Testis (tissue), 3 donors: ENCODE data around the gene SOX8. TPM values are rescaled to one million over a fixed set of nuclear protein-coding genes. Genes with fewer than 3 reads are reported as not detected.
"Not testable (repeated sequence)": the region's sequence is repeated elsewhere in the genome, so short reads cannot be mapped to it uniquely, and the experiment has no call there.

Source experiments
- DNase-seq: peaks from one replicate; pipeline ENCODE4 v3.0.0-alpha.2; 2019
- H3K27ac ChIP-seq, 2 donors: fragments of 200-600 bp; sonication (generic); one replicate each; pipeline ENCODE4 v1.5.1; 2019
- H3K27me3 ChIP-seq: fragments of 200-600 bp; sonication (generic); one replicate; pipeline ENCODE4 v1.5.1; 2019
- H3K36me3 ChIP-seq: fragments of 200-600 bp; sonication (generic); one replicate; pipeline ENCODE4 v1.5.1; 2017; ENCODE audit warnings: low read depth; ENCODE audit errors: missing control alignments
- H3K4me1 ChIP-seq: fragments of 200-600 bp; sonication (generic); one replicate; pipeline ENCODE4 v1.5.1; 2019
- H3K4me3 ChIP-seq, 2 donors: fragments of 200-600 bp; sonication (generic); one replicate each; pipeline ENCODE4 v1.5.1; 2017 to 2019
- H3K9me3 ChIP-seq: fragments of 200-600 bp; sonication (generic); one replicate; pipeline ENCODE4 v1.5.1; 2017
- POLR2A ChIP-seq: fragments of 450-650 bp; IDR thresholded peaks from one replicate; pipeline ENCODE4 v1.6.1; 2017; ENCODE audit warnings: antibody characterized with exemption, mild to moderate bottlenecking, moderate library complexity
- WGBS, 2 donors: methylation state at CpG; one replicate each; pipeline ENCODE4 v1.1.5; 2018; 5-methylcytosine and 5-hydroxymethylcytosine counted together
- intact Hi-C: fragments of 100-400 bp; cut with DNase I; formaldehyde crosslinking; loops from one replicate; pipeline ENCODE4 v1.15.1; 2023; ENCODE audit warnings: low total_unique reads
- polyA plus RNA-seq: library from polyadenylated mRNA; stranded (reverse); fragments of 350-450 nt; fragmentation: Illumina TruSeq; extraction: RNeasy Lipid Tissue Mini Kit (QIAGEN cat#74804); gene quantifications from one replicate; pipeline ENCODE4 v1.2.3, GENCODE V29; 2014; ENCODE audit warnings: low read depth, low replicate concordance; ENCODE audit not compliant: insufficient read depth
- total RNA-seq, 2 donors: library from RNA; depleted of rRNA; stranded (reverse); fragments of >200 nt; gene quantifications; one replicate each; pipeline ENCODE4 v1.2.3, GENCODE V29; 2016
- TF ChIP-seq, protein P1 (sequence below), 3 experiments: fragments of 450-650 bp in 2 of 3; fragments of 200-600 bp in 1 of 3; sonication (generic) in 1 of 3; IDR thresholded peaks; one replicate each; pipeline ENCODE4 v1.5.1; 2016 to 2019; ENCODE audit warnings: antibody characterized with exemption in 3 of 3, mild to moderate bottlenecking in 2 of 3, moderate library complexity in 1 of 3

Gene SOX8
- total and polyA plus RNA-seq, 3 donors from 2014 or later, result 4.3 to 19.6 (median 11.2) TPM

DNA sequence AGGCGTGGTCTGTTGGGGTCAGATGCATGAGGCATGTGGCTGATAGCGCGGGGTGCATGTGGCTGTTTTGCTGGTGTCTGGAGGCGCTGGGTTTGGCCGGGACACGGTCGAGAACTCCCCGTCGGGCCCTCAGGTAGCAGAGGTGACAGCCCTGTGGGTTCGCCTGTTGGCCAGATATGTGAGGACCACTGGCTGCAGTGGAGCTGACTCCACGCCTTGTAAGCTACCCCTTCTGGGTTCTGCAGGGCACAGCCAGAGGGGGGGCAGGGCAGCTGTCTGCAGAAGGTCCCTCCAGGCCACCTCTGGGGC lies 38.5 kb downstream of the SOX8 start:
- 66 to 83% methylated on average over 11 of the region's 11 CpGs for WGBS, 2 donors
- TF ChIP-seq POLR2A, result no peak
- TF ChIP-seq, protein P1, sequence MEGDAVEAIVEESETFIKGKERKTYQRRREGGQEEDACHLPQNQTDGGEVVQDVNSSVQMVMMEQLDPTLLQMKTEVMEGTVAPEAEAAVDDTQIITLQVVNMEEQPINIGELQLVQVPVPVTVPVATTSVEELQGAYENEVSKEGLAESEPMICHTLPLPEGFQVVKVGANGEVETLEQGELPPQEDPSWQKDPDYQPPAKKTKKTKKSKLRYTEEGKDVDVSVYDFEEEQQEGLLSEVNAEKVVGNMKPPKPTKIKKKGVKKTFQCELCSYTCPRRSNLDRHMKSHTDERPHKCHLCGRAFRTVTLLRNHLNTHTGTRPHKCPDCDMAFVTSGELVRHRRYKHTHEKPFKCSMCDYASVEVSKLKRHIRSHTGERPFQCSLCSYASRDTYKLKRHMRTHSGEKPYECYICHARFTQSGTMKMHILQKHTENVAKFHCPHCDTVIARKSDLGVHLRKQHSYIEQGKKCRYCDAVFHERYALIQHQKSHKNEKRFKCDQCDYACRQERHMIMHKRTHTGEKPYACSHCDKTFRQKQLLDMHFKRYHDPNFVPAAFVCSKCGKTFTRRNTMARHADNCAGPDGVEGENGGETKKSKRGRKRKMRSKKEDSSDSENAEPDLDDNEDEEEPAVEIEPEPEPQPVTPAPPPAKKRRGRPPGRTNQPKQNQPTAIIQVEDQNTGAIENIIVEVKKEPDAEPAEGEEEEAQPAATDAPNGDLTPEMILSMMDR (IDR thresholded peaks at IDR 0.05), result no peak
- no peak overlapping the region for H3K27ac ChIP-seq

DNA sequence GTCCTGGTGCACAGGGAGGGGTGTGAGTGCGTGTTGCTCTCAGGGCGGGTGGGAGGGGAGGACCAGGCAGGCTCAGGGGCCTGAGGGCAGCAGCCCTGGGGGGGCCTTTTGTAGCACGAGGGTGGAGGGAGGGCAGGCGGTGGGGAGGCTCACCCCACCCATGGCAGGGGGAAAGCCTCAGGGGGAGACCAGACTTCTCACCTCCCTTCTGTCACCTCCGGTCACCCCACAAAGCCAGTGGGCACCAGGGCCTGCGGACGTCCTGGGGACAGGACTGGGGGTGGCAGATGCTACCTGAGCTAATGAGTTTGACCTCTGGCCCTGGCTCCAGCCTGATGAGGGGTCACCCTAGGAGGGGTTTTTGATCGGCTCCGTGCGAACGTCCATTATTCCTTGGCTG lies 39.0 kb downstream of the SOX8 start:
- no peaks in the 10 kb centered on the region for H3K27me3 ChIP-seq
- intact Hi-C loops, result no loop called here
- no peaks in the 10 kb centered on the region for H3K4me1 ChIP-seq
- TF ChIP-seq, protein P1 (IDR thresholded peaks at IDR 0.05), result no peak
- TF ChIP-seq POLR2A, result no peak
- no peak overlapping the region for H3K27ac ChIP-seq
- 80 to 97% methylated on average over 5 to 11 of the region's 11 CpGs for WGBS, 2 donors
- DNase-seq, result no peak
- no peak overlapping the region for H3K4me3 ChIP-seq
- H3K36me3 ChIP-seq, result no peaks in the 10 kb centered on the region
- H3K9me3 ChIP-seq, result no peaks in the 10 kb centered on the region

More for the DNA sequence above, 38.5 kb downstream of the SOX8 start:
- Histone ChIP-seq H3K4me3 (no peak overlapping the region), H3K4me1 (no peaks in the 10 kb centered on the region), H3K27me3 (no peaks in the 10 kb centered on the region), H3K9me3 (no peaks in the 10 kb centered on the region), H3K36me3 (no peaks in the 10 kb centered on the region)
- DNase-seq, result no peak
- intact Hi-C loops, result no loop called here

DNA sequence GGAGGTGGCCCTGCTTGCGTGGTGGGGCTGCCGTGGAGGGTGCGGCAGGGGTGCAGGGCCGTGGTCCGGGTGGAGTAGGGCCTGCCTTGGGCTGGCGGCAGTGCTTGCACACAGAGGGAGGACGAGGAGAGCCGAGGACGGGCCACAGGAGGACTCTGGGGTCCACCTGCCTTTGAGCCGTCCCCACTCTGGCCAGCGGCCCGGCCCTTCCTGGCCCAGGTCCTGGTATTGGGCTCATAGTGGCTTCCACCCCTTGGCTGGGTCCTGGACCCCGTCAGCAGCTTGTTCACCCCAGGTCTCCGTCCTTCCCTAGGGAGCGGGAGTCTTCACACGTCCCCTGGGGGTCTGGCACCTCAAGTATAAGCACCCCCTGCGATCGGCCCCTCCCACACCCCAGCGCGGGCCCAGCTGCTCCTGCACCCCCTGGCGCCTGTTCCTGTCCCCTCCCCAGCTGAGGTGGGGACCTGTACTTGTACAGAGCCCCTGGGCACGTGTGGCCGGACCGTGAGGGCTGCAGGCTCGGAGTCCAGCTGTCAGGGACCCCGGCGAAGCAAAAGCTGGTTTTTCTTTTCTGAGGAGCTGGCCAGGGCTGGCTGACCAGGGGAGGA lies 40.1 kb downstream of the SOX8 start:
- no peaks in the 10 kb centered on the region for H3K36me3 ChIP-seq
- TF ChIP-seq POLR2A, result no peak
- TF ChIP-seq, protein P1 (IDR thresholded peaks at IDR 0.05), result no peak
- H3K9me3 ChIP-seq, result no peaks in the 10 kb centered on the region
- DNase-seq, result no peak
- H3K27me3 ChIP-seq, result no peaks in the 10 kb centered on the region
- 65 to 70% methylated on average over 16 to 27 of the region's 27 CpGs for WGBS, 2 donors
- intact Hi-C loops, result no loop called here
- no peak overlapping the region for H3K4me3 ChIP-seq
- H3K4me1 ChIP-seq, result no peaks in the 10 kb centered on the region
- no peak overlapping the region for H3K27ac ChIP-seq

DNA sequence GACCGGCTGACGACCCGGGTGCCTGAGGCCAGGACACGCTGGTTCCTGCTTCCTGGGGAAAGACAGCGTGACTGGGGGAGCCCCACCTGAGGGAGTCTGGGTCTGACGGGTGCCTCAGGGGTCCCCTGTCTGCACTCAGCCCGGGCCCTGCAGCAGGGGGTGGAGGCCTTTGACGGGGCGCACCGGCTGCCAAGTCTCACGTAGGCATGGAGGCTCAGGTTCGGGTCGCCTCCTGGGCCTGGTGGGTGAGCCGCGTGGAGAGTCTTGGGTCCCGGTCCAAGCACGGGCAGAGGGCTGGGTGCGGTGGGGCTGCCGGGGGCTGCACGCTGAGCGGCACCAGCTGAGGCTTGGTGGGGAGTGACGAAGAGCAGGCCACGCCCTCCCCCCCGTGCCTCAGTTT lies 40.9 kb downstream of the SOX8 start:
- no peak for DNase-seq
- no peaks in the 10 kb centered on the region for H3K9me3 ChIP-seq
- TF ChIP-seq, protein P1 (IDR thresholded peaks at IDR 0.05), result no peak
- H3K4me3 ChIP-seq, result no peak overlapping the region
- intact Hi-C loops, result no loop called here
- H3K36me3 ChIP-seq, result no peaks in the 10 kb centered on the region
- 79% methylated on average over 15 to 24 of the region's 24 CpGs for WGBS, 2 donors
- no peak overlapping the region for H3K27ac ChIP-seq
- H3K4me1 ChIP-seq, result no peaks in the 10 kb centered on the region
- no peaks in the 10 kb centered on the region for H3K27me3 ChIP-seq

DNA sequence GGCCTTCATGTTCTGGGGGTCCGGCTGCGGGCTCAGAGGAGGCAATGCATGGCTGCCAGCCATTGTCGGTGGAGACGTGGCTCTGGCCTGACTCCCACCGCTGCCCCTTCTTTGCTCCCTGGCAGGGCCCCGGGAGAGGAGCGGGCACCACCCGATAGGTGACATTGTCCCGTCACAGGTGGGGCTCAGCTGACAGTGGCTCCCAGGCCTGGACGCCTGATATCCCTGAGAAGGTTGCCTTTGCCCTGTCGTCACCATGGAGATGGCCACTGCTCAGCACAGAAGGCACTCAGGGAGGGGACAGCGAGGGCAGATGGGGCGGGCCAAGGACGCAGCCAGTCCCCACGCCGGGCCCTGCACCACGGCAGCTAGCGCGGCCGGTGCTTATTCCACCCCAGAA lies 42.6 kb downstream of the SOX8 start:
- TF ChIP-seq, protein P1 (IDR thresholded peaks at IDR 0.05), result no peak
- no peak for TF ChIP-seq POLR2A
- Histone ChIP-seq H3K4me1 (no peaks in the 10 kb centered on the region), H3K9me3 (no peaks in the 10 kb centered on the region), H3K36me3 (no peaks in the 10 kb centered on the region), H3K4me3 (no peak overlapping the region), H3K27ac (no peak overlapping the region), H3K27me3 (no peaks in the 10 kb centered on the region)
- intact Hi-C loops, result no loop called here
- DNase-seq, result no peak
- 86 to 98% methylated on average over 7 to 20 of the region's 20 CpGs for WGBS, 2 donors

DNA sequence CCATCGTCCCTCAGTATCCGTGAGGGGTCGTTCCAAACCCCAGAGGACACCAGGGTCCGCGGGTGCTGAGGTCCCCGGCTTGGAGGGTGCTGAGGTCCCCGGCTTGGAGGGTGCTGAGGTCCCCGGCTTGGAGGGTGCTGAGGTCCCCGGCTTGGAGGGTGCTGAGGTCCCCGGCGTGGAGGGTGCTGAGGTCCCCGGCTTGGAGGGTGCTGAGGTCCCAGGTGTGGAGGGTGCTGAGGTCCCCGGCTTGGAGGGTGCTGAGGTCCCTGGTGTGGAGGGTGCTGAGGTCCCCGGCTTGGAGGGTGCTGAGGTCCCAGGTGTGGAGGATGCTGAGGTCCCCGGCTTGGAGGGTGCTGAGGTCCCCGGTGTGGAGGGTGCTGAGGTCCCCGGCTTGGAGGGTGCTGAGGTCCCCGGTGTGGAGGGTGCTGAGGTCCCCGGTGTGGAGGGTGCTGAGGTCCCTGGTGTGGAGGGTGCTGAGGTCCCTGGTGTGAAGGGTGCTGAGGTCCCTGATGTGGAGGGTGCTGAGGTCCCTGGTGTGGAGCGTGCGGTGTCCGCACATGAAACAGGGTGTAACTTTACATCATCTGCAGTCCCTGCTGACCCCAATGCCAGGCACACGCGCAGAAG lies 43.7 kb downstream of the SOX8 start:
- H3K36me3 ChIP-seq, H3K4me3 ChIP-seq, H3K9me3 ChIP-seq, intact Hi-C loops, H3K27me3 ChIP-seq, H3K4me1 ChIP-seq, H3K27ac ChIP-seq: not testable (repeated sequence)
- peak; percentile 23 for DNase-seq
- WGBS, 2 donors, result 57 to 68% methylated on average over 17 to 24 of the region's 24 CpGs
